ENCODE data around the gene PINLYP.
"Not testable (repeated sequence)": the region's sequence is repeated elsewhere in the genome, so short reads cannot be mapped to it uniquely, and the experiment has no call there.

The PINLYP gene

GRCh38 chr19:43582495-43582894 lies 6.9 kb downstream of the PINLYP start:
- DNase-seq (ENCODE audit: low read depth) = no peak

- DNase-seq (ENCODE audit: low read depth) = no peak
These were observed 8.9 kb downstream of the PINLYP start for GRCh38 chr19:43584484-43584883.

- no peak for DNase-seq (ENCODE audit: low read depth)
These were observed 10.7 kb downstream of the PINLYP start for GRCh38 chr19:43586346-43586745.

- DNase-seq (ENCODE audit: low read depth) = not testable (repeated sequence)
These were observed 11.4 kb downstream of the PINLYP start for GRCh38 chr19:43587029-43587428.

GRCh38 chr19:43589277-43589676 lies 13.7 kb downstream of the PINLYP start:
- DNase-seq (ENCODE audit: low read depth) = no peak

GRCh38 chr19:43589678-43590077 lies 14.1 kb downstream of the PINLYP start:
- no peak for DNase-seq (ENCODE audit: low read depth)

- no peak for DNase-seq (ENCODE audit: low read depth)
These were observed 16.5 kb downstream of the PINLYP start for GRCh38 chr19:43591904-43592772.

GRCh38 chr19:43592800-43593350 lies 17.3 kb downstream of the PINLYP start:
- no peak for DNase-seq (ENCODE audit: low read depth)

GRCh38 chr19:43594081-43594697 lies 18.6 kb downstream of the PINLYP start:
- DNase-seq (ENCODE audit: low read depth) = no peak

- DNase-seq (ENCODE audit: low read depth) = no peak
These were observed 19.4 kb downstream of the PINLYP start for GRCh38 chr19:43594710-43595604.

GRCh38 chr19:43595605-43595998 lies 20.0 kb downstream of the PINLYP start:
- no peak for DNase-seq (ENCODE audit: low read depth)

- DNase-seq (ENCODE audit: low read depth) = peak; percentile 92
These were observed 20.6 kb downstream of the PINLYP start, which contains the start of the genes IRGQ and ZNF576 for GRCh38 chr19:43595999-43596841. TSS of gene IRGQ (minus strand) at chr19:43596134. CDS start at chr19:43595338, 796 bp downstream. TSS of gene ZNF576 (plus strand) at chr19:43596595. CDS start at chr19:43597109, 514 bp downstream.

- DNase-seq (ENCODE audit: low read depth) = no peak
These were observed 21.4 kb downstream of the PINLYP start for GRCh38 chr19:43596842-43597461.

GRCh38 chr19:43597876-43598275 lies 22.3 kb downstream of the PINLYP start:
- no peak for DNase-seq (ENCODE audit: low read depth)

- no peak for DNase-seq (ENCODE audit: low read depth)
These were observed 23.0 kb downstream of the PINLYP start for GRCh38 chr19:43598445-43599240.

GRCh38 chr19:43599635-43600295 lies 24.2 kb downstream of the PINLYP start:
- no peak for DNase-seq (ENCODE audit: low read depth)

GRCh38 chr19:43600326-43600725 lies 24.7 kb downstream of the PINLYP start:
- DNase-seq (ENCODE audit: low read depth) = not testable (repeated sequence)

GRCh38 chr19:43605875-43606568 lies 30.4 kb downstream of the PINLYP start:
- DNase-seq (ENCODE audit: low read depth) = no peak
